HuH-7 (cell line): ENCODE measurements around the gene VASN.
A peak's percentile ranks its signal among the peaks of the same experiment; 100 is the strongest.
"Not testable (repeated sequence)": the region's sequence is repeated elsewhere in the genome, so short reads cannot be mapped to it uniquely, and the experiment has no call there.

ENCODE experiments used
- DNase-seq: peaks from one replicate; pipeline ENCODE4 v3.0.0; 2011; ENCODE audit warnings: low spot score

Gene VASN

DNA sequence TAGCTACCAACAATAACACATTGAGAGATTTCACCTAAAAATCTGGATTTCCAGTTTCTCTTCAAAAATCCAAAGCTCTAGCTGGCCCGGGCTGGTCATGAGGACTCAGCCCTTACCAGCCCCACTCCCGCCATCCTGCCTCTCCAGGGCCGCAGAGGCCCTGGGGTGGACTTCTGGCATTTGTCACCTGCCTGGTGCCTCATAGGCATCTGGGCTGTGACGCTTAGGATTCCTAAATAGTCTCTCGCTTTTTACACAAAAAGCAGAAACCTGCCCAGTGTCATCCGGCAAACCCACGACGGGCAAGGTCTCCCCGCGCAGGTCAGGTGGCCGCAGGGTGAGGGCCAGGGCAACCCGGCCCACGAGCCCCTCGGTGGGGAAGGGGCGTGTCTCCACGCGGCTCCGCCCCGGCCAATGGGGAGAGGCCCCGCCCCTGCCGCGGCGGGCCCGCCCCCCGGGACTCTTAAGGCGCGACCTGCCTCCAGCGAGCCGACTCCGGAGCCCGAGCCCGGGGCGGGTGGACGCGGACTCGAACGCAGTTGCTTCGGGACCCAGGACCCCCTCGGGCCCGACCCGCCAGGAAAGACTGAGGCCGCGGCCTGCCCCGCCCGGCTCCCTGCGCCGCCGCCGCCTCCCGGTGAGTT is at the start of gene VASN:
Gene VASN, plus strand, starts transcription at position 492 of the 644 bp plus-strand sequence. CDS start 9,030 bp downstream, outside the sequence.
- peak; percentile 97 for DNase-seq

GRCh38 chr16:4322121-4323052 is 49.3 kb upstream of the VASN start:
- DNase-seq, result no peak

GRCh38 chr16:4323071-4323844 is 48.4 kb upstream of the VASN start:
- DNase-seq, result no peak

DNA sequence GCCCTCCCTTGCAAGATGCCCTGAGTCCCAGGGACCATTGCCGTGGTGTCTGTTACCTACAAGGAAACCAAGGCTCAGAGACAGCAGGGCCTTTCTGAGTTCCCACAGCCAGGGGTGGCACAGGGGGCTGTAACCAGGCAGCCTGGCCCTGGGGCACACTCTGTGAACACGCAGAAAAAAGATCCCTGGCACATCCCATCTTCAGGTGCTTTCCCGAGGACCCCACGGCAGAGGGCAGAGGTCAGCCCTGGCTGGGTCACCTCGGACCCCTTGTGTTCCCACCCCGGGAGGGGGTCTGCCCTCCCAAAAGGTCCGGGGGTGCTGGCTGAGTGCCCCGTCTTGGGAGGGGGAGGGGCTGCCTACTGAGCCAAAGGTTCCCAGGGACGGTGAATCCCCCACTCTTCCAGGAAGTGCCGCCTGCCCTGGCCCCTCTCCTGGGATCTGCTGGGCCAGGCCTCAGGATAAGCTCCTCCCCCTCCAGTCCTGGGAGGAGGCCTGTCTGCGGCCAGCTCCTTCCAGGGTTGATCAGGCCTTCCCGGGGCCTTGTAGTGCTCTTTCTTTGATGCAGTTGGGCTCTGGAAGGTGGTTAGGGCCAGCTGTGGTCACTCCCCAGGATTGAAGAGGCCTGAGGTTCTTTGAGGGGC is 47.7 kb upstream of the VASN start:
- peak; percentile 91 for DNase-seq

DNA sequence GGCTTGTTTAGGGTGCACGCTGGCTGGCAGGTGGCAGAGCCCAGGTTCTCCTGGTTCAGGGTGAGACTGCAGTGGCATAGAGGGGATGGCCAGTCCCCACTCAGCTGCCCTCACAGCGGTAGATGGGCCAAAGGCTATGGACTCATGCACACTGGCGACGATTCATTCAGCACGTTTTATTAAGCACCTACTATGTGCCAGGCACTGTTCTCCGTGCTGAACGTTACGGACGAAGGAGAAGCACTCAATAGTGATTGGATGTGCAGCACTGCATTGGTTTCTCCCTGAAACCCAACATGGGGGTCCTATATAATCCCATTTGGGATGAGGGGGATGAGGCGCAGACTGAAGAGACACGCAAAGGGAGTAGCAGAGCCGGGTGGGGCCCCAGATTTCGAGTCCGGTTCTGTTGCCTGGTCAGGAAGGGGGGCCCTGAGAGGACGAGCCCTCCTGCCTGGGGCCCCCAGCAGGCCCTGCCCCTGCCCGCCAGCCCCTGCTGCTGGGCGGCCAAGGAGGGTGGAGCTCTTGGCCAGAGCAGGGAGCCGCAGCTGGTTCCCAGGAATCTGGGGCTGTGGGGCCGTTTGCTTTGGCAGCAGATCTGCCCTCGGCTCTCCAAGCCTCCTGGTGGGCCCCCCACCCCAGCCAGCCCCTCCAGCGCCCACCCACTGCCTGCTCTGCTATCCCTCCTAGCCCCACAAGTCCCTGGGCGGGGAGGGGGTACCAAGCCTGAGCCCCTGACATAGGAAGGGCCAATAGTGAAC is 47.0 kb upstream of the VASN start:
- no peak for DNase-seq

DNA sequence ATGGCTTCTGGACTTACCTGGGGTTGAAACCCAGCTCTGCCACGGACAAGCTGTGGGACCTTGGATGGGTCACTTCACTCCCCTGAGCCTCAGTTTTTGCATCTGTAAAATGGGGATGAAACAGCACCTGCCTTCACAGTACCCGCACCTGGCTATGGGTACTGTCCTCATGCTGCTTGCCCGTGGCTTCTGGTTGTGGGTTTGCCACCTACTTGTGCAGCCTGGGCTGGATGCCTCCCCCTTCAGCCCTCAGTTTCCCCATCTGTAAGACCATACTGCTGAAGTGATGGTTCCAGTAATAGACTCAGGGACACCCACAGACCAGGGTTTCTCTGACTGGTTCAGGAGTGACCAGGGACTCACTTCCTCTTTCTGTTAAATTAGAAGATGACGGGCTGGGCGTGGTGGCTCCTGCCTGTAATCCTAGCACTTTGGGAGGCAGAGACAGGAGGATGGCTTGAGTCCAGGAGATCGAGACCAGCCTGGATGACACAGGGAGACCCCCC is 46.3 kb upstream of the VASN start:
- no peak for DNase-seq

DNA sequence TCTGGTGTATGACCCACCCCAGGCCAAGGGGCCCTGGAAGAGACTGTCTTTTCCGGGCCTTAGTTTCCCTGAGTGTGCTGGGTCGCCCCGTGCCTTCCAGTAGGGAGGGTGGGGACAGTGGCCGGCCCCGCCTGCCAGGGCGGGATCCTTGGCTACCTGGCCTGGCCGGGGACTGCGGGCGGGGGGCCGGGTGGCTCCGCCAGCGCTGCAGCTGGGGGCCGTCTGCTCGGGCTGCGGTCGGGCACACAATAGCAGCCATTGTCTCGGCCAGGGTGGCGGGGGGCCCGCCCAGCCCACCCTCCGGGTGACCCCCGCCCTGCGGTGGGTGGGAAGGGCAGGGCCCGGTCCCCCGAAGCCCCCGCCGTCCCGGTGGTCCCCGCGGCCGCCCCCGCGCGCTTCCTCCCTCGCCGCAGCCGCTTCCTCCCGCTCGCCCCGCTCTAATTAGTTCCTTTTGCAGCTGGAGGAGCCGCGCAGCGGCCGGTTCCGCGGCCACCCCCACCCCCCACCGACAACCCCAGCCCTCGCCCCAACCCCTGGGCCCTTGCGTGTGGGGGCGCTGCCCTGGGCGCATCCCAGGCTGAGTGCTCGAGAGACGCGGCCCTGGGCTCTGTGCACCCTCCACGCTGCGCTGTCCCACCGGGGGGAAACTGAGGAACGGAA is 44.1 kb upstream of the VASN start:
- DNase-seq, result no peak

DNA sequence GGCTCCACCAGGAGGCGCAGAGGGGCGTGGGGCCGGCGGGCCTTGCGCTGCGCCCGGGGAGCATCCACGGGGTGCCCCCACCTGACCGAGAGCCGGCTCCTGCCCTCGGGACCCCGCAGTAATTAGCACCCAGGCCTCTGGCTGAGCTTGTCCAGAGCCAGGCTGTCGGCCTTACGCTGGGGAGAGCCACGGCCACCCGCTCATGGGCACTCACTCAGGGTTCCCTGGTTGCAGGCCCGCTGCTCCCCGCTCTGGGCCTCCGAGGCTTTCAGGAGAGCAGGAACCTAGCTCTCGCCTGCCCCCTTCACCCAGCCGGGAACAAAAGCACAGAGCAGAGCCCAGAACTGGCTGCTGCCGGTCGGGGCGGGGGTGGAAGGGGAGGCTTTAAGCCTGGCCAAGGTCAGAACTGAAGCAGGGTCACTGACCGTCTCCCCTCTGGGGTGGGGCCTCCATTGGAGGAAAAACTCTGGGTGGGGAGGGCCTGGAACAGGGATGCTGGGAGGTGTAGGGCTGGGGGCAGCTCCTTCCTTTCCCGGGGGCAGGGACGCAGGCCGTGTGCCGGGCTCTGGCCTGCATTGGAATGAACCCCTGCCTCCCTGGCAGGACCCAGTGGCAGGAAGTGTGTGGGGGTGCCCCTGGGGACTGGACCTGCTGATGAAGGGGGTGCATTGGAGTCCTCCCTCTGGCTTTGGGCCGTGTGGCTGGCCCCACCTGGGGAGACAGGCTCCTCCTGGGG is 43.4 kb upstream of the VASN start:
- DNase-seq, result peak; percentile 95

GRCh38 chr16:4328782-4329775 is 42.6 kb upstream of the VASN start:
- no peak for DNase-seq

GRCh38 chr16:4330277-4330874 is 41.3 kb upstream of the VASN start:
- DNase-seq, result peak; percentile 88

GRCh38 chr16:4332083-4332482 is 39.6 kb upstream of the VASN start:
- DNase-seq, result no peak

GRCh38 chr16:4332623-4333307 is 38.9 kb upstream of the VASN start:
- no peak for DNase-seq

DNA sequence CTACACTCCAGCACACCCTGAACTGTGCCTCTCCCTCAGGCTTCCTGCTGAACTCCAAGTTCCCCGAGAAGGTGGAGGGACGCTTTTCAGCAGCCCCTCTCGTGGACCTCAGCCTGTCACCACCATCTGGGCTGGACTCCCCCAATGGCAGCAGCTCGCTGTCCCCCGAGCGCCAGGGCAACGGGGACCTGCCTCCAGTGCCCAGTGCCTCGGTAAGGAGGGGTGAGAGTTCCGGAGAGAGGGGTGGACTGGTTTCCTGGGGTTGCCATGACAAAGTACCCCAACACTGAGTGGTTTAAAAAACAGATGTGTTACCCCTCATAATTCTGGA is 38.4 kb upstream of the VASN start:
- no peak for DNase-seq

GRCh38 chr16:4333714-4334113 is 37.9 kb upstream of the VASN start:
- not testable (repeated sequence) for DNase-seq

DNA sequence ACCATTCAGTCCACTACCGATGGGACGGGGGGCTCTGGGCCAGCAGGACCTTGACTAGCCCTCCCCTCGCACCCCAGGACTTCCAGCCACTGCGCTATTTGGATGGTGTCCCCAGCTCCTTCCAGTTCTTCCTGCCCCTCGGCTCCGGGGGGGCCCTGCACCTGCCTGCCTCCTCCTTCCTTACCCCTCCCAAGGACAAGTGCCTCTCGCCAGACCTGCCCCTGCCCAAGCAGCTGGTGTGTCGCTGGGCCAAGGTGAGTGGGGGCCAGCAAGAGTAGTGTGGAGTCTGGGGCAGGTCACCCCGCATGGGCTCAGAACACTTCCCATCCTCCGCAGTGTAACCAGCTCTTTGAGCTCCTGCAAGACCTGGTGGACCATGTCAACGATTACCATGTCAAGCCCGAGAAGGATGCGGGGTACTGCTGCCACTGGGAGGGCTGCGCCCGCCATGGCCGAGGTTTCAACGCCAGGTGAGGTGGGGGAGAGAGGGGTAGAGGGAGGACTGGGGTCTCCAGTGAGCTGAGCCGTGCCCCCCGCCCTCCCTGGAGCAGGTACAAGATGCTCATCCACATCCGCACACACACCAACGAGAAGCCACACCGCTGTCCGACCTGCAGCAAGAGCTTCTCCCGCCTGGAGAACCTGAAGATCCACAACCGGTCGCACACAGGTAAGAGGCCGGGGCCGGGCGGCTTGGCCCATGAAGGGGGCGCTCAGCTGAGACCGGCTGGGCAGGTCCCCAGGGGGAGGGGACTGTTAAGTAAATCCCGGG is 36.7 kb upstream of the VASN start:
- no peak for DNase-seq

GRCh38 chr16:4336701-4337539 is 34.7 kb upstream of the VASN start:
- DNase-seq, result no peak
